GM13977 (cell line): ENCODE data around the gene PER2.

Source experiments
- DNase-seq: peaks from one replicate; pipeline ENCODE4 v3.0.0; 2012; ENCODE audit warnings: low spot score
- CTCF ChIP-seq: IDR thresholded peaks from 2 replicates; pipeline ENCODE4 v1.5.1; 2012; ENCODE audit warnings: mild to moderate bottlenecking, control low read depth; ENCODE audit not compliant: insufficient read depth; ENCODE audit errors: extremely low read depth, missing control alignments
- in situ Hi-C: fragments of 300-500 bp; cut with MboI; formaldehyde crosslinking; loops from one replicate; pipeline ENCODE4 v1.12.0; 2022; ENCODE audit warnings: low sequenced_read_pairs, low pct_unique_long_range_greater_than_20kb, mixed read lengths, inconsistent platforms; ENCODE audit not compliant: unreplicated experiment

PER2 gene

GRCh38 chr2:238247002-238247822, 41.2 kb downstream of the PER2 start:
- in situ Hi-C loops, result no loop called here
- no peak for TF ChIP-seq CTCF
- DNase-seq, result no peak

- no peak for TF ChIP-seq CTCF
- in situ Hi-C loops, result no loop called here
- DNase-seq, result no peak
Measured at GRCh38 chr2:238244151-238244550, 44.3 kb downstream of the PER2 start.

- in situ Hi-C loops, result no loop called here
- DNase-seq, result no peak
- no peak for TF ChIP-seq CTCF
Measured at GRCh38 chr2:238243496-238244076, 44.8 kb downstream of the PER2 start.

GRCh38 chr2:238242731-238243495, 45.5 kb downstream of the PER2 start:
- no peak for TF ChIP-seq CTCF
- DNase-seq, result no peak
- in situ Hi-C loops, result no loop called here

GRCh38 chr2:238241970-238242369, 46.4 kb downstream of the PER2 start:
- no peak for DNase-seq
- TF ChIP-seq CTCF, result no peak
- in situ Hi-C loops, result no loop called here

GRCh38 chr2:238240757-238241711, 47.4 kb downstream of the PER2 start:
- peak; percentile 58 for DNase-seq
- TF ChIP-seq CTCF, result no peak
- in situ Hi-C loops, result no loop called here
